ENCODE results near the gene RIC8A.
A peak's percentile ranks its signal among the peaks of the same experiment; 100 is the strongest.

Gene RIC8A

DNA sequence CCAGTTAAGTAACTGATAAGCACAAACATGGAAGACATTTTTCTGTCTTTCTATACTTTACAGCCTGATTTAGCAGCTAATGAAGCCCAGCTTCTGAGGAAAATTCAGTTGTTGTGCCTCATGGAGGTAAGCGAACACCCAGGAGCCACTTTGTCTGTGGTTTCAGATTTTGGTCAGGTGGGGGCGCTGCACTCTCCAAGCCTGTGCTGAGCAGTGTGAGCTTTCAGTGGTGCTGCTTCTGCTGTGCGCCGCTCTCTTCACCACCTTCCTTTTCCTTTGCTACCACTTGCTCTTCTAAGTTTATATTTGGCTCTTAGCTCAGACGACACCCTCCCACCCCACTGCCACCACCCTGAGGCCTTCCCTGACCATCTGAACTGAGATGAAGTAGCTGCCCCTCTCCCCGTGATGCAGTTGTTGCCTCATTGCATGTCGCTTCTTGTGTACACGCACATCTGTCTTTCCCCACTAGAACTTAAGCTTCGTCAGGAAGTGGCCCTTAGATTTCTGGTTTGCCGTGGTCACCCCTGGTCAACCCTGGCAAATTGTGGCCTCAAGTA, 43.3 kb downstream of the RIC8A start:
- peak; percentile 87 to 88 for DNase-seq

DNA sequence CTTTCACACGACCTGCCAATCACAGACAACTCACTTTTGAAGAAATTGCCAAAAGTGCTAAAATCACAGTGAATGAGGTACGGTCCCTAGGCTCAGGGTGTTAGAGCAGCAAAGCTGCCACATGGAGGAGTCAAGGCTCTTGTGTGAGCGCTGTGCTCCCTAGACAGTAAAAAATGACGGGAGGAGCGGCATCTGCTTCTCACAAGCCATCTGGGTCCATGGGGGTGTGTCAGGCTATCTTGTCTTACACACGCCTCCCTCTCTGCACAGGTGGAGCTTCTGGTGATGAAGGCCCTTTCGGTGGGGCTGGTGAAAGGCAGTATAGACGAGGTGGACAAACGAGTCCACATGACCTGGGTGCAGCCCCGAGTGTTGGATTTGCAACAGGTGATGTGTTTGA, 44.0 kb downstream of the RIC8A start:
- peak in 1 of 2 experiments; percentile 13 for DNase-seq

DNA sequence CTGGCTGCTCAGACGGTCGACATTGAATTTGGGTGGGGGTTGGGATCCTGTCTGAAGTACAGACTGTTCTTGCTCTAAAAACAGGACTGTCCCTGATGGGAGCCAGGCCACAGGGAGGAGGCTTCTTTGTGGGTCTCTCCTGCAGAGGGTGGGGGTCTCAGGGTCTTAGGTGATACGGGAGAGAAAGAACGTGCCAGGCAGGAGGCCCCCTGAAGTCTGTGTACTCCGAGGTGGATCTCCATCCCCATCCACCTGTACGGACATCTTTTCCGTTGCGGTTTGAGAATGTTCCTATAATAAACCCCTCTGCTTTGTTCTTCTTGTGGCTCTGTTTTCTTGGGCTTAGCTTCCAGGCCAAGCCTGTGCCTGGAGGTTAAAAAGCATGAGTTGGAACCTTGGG, 45.2 kb downstream of the RIC8A start:
- DNase-seq, result peak in 1 of 2 experiments; percentile 9

DNA sequence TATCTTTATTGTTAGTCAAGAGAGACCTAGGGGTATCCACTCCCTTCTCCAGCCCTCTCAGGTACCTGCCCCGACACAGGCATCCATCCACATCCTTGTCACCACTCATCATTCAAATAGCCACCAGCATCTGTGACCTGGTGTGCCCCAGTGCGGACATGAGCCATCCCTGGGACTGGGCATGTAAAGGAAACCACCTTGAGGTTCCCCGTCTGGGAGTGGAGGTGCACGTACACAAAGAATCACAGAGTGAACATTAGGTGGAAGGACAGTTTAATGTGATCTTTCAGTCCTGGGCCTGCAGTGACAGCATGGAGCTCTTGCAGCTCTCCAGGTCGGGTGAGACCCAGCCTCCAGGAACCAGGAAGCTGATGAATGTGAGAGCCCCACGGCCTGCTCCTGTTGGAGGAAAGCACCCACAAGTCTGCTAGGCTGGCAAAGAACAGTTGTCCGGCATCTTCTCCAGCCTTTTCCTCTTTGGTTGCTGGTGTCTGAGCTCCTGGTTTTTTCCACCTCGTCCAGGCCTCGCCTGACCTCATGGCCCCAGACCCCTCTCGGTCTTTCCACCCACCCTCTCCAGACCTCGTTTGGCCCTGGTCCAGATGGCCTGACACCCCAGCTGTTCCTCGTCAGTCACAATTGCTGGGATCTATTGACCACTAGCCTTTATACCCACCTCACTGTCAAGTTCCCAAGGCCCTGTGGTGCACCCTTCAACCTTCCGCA, 45.8 kb downstream of the RIC8A start:
- peak in 1 of 2 experiments; percentile 13 for DNase-seq

DNA sequence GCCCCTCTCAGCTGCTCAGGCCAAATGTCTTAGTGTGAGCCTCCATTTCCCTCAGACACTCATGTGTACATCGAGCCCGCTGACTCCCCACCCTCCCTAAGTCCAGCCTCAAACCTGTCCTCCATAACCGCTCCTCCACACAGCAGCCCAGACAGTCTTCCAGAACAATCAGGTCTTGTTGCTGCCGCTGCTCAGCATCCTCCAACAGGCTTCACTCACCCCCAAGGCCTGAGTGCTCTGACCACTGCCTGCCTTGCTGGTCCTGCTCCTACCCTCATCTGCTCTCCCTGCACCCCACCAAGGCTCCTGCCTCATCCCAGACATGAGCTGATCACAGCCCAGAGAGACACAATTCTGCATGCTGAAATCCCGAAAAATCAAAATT, 46.4 kb downstream of the RIC8A start:
- peak in 1 of 2 experiments; percentile 15 for DNase-seq

DNA sequence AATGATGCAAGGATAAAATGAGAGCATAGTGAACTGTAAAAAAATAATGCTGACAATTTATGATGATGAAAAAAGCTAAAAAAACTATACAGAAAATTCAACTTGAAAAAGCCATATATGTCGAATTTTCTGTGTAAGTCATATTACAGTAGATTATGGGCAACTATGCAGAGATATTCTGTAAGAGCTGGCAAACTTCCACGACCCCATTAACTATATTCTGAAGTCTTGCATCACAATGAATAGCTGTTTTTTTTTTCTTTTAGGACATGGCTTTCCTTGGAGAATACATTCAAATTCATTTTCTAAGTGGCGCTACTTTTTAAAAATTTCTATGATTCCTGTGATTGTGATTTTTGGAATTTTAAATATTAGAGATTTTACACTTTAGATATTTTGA, 47.7 kb downstream of the RIC8A start:
- DNase-seq, result no peak

DNA sequence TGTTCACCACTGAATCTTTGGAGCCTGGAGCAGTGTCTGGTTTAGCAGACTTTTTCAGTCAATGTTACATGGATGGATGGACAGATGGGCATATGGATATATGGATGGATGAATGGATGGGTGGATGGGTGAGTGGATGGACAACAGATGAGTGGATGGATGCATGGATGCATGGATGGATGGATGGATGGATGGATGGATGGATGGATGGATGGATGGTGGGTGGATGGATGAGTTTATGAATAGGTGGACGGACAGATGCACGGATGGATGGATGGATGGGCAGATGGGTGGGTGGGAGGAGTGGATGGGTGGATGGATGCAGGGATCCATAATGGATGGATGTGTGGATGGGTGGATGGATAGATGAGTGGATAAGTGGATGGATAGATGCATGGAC, 48.3 kb downstream of the RIC8A start:
- DNase-seq, result peak in 1 of 2 experiments; percentile 4

DNA sequence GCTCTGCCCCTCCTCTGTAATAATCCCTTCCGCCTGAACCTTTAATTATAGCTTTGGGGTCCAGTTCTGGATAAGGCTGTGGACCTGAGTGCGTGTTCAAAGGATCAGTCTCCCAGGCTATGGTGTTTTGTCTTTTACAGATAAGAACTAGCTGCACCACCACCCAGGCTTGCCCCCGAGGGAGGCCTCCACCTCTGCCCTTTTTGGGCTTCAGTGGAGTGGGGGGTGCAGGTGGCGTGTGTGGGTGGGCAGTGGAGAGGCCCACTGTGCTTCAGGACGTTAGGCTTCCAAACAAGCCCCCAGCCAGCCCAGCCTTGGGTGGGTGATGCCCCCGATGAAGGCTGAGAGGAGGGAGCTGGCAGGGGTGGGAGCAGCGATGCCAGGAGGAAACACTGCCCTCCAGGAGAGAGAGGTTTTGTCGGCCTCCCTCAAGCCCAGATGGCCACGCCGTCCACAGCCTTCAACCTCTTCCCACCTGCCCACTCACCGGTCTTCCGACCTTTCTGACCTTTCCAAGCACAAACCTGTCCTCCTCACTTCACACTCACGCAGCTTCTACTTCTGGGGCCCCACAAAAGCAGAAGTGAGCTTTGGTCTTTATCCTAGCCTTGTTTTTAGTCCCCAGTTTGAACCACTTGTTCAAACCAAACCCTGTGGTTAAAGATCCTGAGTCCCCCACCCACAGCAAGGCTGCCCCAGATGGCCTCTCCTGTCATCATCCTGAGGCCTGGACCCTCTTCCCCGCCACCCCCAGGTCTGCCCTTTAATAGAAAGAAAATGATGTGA, 49.6 kb downstream of the RIC8A start:
- DNase-seq, result peak in 1 of 2 experiments; percentile 12

DNA sequence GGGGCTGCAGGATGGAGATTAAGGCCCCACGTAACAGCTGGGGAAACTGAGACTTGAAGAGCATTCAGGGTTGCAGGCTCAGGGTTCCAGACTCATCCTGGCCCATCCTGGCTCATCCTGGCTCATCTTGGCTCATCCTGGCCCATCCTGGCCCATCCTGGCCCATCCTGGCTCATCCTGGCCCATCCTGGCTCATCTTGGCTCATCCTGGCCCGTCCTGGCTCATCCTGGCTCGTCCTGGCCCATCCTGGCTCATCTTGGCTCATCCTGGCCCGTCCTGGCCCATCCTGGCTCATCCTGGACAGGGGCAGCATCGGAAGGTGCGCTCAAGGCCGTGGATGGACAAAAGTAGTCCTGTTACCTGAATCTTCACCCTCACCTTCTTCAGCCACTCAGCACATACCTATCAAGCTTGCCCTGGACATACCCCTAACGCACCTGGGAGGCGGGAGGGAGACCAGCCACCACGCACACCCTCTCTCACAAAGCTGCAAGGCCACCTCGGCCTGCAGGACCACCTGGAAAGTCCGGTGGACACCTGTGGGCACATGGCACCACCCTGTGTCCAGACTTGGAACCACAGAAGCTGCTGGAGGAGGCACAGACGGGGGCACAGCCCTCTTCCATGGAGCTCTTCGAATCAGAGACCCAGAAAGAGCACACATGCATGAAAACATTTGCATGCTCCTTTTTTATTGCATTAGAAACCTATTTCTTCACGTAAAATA, 50.4 kb downstream of the RIC8A start:
- DNase-seq, result peak in 1 of 2 experiments; percentile 17

DNA sequence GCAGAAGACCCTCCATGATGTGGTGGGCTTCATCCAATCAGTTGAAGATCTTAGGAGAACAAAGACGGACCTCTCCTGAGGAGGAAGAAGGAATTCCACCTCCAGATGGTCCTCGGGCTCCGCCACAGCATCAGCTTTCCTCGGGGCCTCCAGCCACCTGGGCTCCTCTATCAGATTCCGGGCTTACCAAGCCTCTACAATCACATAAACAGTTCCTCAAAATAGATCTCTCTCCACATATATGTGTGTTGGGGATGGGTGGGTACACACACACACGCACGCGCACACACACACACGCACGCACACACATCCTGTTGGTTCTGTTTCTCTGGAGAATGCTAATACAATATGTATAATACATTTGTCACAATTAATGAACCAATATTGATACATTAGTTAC, 51.9 kb downstream of the RIC8A start:
- DNase-seq, result no peak

DNA sequence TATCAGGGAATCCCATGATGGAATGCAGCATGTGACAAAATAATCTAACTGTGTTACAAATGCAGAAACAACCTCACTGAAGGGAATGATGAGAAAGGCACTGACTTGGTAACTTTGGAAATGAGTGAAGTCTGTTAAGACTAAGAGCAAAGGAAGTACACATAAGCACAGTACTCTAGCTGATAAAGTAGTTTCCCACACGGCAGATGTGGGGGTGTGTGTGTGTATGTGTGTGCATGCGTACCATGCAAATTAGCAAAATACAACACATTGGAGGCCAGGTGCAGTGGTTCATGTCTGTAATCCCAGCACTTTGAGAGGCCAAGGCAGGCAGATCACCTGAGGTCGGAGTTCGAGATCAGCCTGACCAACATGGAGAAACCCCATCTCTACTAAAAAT, 54.1 kb downstream of the RIC8A start:
- DNase-seq, result no peak

Measured in activated T-cell treated with anti-CD3 and anti-CD28 coated beads, Interleukin-2, amount 50 U/mL, for 48 hours (primary cell).